Fibroblast of lung (primary cell): ENCODE data around the gene AMBRA1. TPM values are rescaled to one million over a fixed set of nuclear protein-coding genes. Genes with fewer than 3 reads are reported as not detected.
A peak's percentile ranks its signal among the peaks of the same experiment; 100 is the strongest.
"Not testable (repeated sequence)": the region's sequence is repeated elsewhere in the genome, so short reads cannot be mapped to it uniquely, and the experiment has no call there.

Experiments used
- DNase-seq, 2 donors: peaks; one replicate each; pipeline versions ENCODE4 v3.0.0 to v3.0.0-alpha.2; 2010; ENCODE audit warnings: low read depth in 2 of 2
- H2AFZ ChIP-seq: 2 replicates; pipeline ENCODE4 v1.5.1; 2012; ENCODE audit warnings: low read length, control low read depth, inconsistent platforms
- H3K27ac ChIP-seq: 2 replicates; pipeline ENCODE4 v1.5.1; 2011; ENCODE audit warnings: low read length, control low read depth; ENCODE audit not compliant: insufficient read depth
- H3K27me3 ChIP-seq: 2 replicates; pipeline ENCODE4 v1.5.1; 2011; ENCODE audit warnings: mild to moderate bottlenecking, low read length; ENCODE audit not compliant: control insufficient read depth, insufficient read depth
- H3K36me3 ChIP-seq: 2 replicates; pipeline ENCODE4 v1.5.1; 2011; ENCODE audit warnings: low read length; ENCODE audit not compliant: control insufficient read depth, insufficient read depth
- H3K4me1 ChIP-seq: 2 replicates; pipeline ENCODE4 v1.5.1; 2011; ENCODE audit warnings: low read length; ENCODE audit not compliant: control insufficient read depth, insufficient read depth; ENCODE audit errors: extremely low read depth
- H3K4me2 ChIP-seq: 2 replicates; pipeline ENCODE4 v1.5.1; 2011; ENCODE audit warnings: low read length, control low read depth; ENCODE audit not compliant: insufficient read depth; ENCODE audit errors: extremely low read depth
- H3K4me3 ChIP-seq, 4 experiments: fragments of 200-600 bp in 1 of 4; sonication (generic) in 1 of 4; replicated peaks in 1 of 4; 2 replicates each; pipeline ENCODE4 v1.5.1; 2011 to 2016; ENCODE audit warnings: low read length in 4 of 4, low read depth in 3 of 4, mild to moderate bottlenecking in 3 of 4, control low read depth in 2 of 4, inconsistent platforms in 1 of 4, mixed read lengths in 1 of 4; ENCODE audit not compliant: insufficient read depth in 1 of 4; ENCODE audit errors: control extremely low read depth in 1 of 4
- H3K79me2 ChIP-seq: 2 replicates; pipeline ENCODE4 v1.5.1; 2012; ENCODE audit warnings: mild to moderate bottlenecking, low read length, inconsistent platforms; ENCODE audit not compliant: control insufficient read depth, insufficient read depth
- H3K9ac ChIP-seq: 2 replicates; pipeline ENCODE4 v1.5.1; 2011; ENCODE audit warnings: mild to moderate bottlenecking, low read length, control low read depth; ENCODE audit not compliant: insufficient read depth
- H3K9me3 ChIP-seq: 2 replicates; pipeline ENCODE4 v1.5.1; 2012; ENCODE audit warnings: low read depth, low read length; ENCODE audit not compliant: control insufficient read depth, insufficient read depth
- H4K20me1 ChIP-seq: 2 replicates; pipeline ENCODE4 v1.5.1; 2011; ENCODE audit warnings: low read length; ENCODE audit not compliant: control insufficient read depth, insufficient read depth; ENCODE audit errors: extremely low read depth
- CTCF ChIP-seq, 2 donors: IDR thresholded peaks in 1 of 2; conservative IDR thresholded peaks in 1 of 2; 1 replicate in 1 of 2; 2 replicates in 1 of 2; pipeline ENCODE4 v1.5.1; 2011 to 2012; ENCODE audit warnings: low read length in 2 of 2, control low read depth in 1 of 2, inconsistent platforms in 1 of 2, low read depth in 1 of 2, mild to moderate bottlenecking in 1 of 2
- EZH2 ChIP-seq: IDR thresholded peaks from 2 replicates; pipeline ENCODE4 v1.5.1; 2012; ENCODE audit warnings: low read length, control low read depth, mild to moderate bottlenecking; ENCODE audit errors: missing control alignments
- polyA plus RNA-seq, 2 donors: library from polyadenylated mRNA; depleted of rRNA in 1 of 2; stranded (reverse) in 1 of 2; unstranded in 1 of 2; fragments of >200 nt; gene quantifications; 2 replicates each; pipeline ENCODE4 v1.2.1, GENCODE V29; 2011 to 2012; ENCODE audit warnings: missing spikeins in 1 of 2
- total RNA-seq: library from RNA; depleted of rRNA; stranded (reverse); fragments of >200 nt; gene quantifications from 2 replicates; pipeline ENCODE4 v1.2.1, GENCODE V29; 2014

The AMBRA1 gene
- total and polyA plus RNA-seq, 2 donors (not counting 1 experiment from before 2014, with no cell fraction given): 8.3 to 23.3 TPM

GRCh38 chr11:46521961-46522681, 71.7 kb downstream of the AMBRA1 start:
- H3K9me3 ChIP-seq: no peaks in the 10 kb centered on the region
- peak; percentile 20 to 81 for DNase-seq
- H3K79me2 ChIP-seq: peaks cover 11% of the 10 kb centered on the region
- no peaks in the 10 kb centered on the region for H4K20me1 ChIP-seq
- H3K4me1 ChIP-seq: peaks cover 5% of the 10 kb centered on the region
- H3K4me3 ChIP-seq: no peak overlapping the region
- no peak overlapping the region for H3K4me2 ChIP-seq
- no peak overlapping the region for H2AFZ ChIP-seq
- no peak overlapping the region for H3K27ac ChIP-seq
- H3K27me3 ChIP-seq: no peaks in the 10 kb centered on the region
- no peaks in the 10 kb centered on the region for H3K36me3 ChIP-seq
- no peak overlapping the region for H3K9ac ChIP-seq
- no peak for TF ChIP-seq EZH2
- TF ChIP-seq CTCF (conservative IDR thresholded peaks at IDR 0.05 in 1 of 2, IDR thresholded peaks at IDR 0.05 in 1 of 2; ENCODE audit: low read depth in 1 of 2, low read length in 2 of 2): peak in 1 of 2 donors; percentile 31

- Histone ChIP-seq H3K36me3 (no peaks in the 10 kb centered on the region), H3K79me2 (peaks cover 11% of the 10 kb centered on the region), H3K4me2 (no peak overlapping the region), H3K4me1 (peaks cover 5% of the 10 kb centered on the region), H4K20me1 (no peaks in the 10 kb centered on the region), H3K27me3 (no peaks in the 10 kb centered on the region), H3K9ac (no peak overlapping the region), H3K27ac (no peak overlapping the region), H2AFZ (no peak overlapping the region), H3K9me3 (no peaks in the 10 kb centered on the region), H3K4me3 (no peak overlapping the region)
- peak; percentile 61 to 87 for DNase-seq
- TF ChIP-seq EZH2 (no peak), CTCF (conservative IDR thresholded peaks at IDR 0.05 in 1 of 2, IDR thresholded peaks at IDR 0.05 in 1 of 2; ENCODE audit: low read depth in 1 of 2, low read length in 2 of 2) (no peak)
Measured at GRCh38 chr11:46520971-46521745, 72.7 kb downstream of the AMBRA1 start.

GRCh38 chr11:46519351-46519750, 74.5 kb downstream of the AMBRA1 start:
- H3K4me3 ChIP-seq: no peak overlapping the region
- no peaks in the 10 kb centered on the region for H3K27me3 ChIP-seq
- H4K20me1 ChIP-seq: no peaks in the 10 kb centered on the region
- no peak overlapping the region for H3K4me2 ChIP-seq
- no peaks in the 10 kb centered on the region for H3K9me3 ChIP-seq
- peaks cover 8% of the 10 kb centered on the region for H3K4me1 ChIP-seq
- H2AFZ ChIP-seq: no peak overlapping the region
- H3K79me2 ChIP-seq: peaks cover 10% of the 10 kb centered on the region
- TF ChIP-seq CTCF (conservative IDR thresholded peaks at IDR 0.05 in 1 of 2, IDR thresholded peaks at IDR 0.05 in 1 of 2; ENCODE audit: low read depth in 1 of 2, low read length in 2 of 2) (no peak), EZH2 (no peak)
- no peaks in the 10 kb centered on the region for H3K36me3 ChIP-seq
- H3K27ac ChIP-seq: no peak overlapping the region
- no peak for DNase-seq
- no peak overlapping the region for H3K9ac ChIP-seq

GRCh38 chr11:46518928-46519327, 74.9 kb downstream of the AMBRA1 start:
- H3K4me2 ChIP-seq, H3K27me3 ChIP-seq, H3K79me2 ChIP-seq, H2AFZ ChIP-seq, H4K20me1 ChIP-seq, H3K4me3 ChIP-seq, DNase-seq, H3K36me3 ChIP-seq, H3K27ac ChIP-seq, H3K9me3 ChIP-seq, H3K9ac ChIP-seq, H3K4me1 ChIP-seq: not testable (repeated sequence)
